ENCODE data around the gene EPHA3.

DNA sequence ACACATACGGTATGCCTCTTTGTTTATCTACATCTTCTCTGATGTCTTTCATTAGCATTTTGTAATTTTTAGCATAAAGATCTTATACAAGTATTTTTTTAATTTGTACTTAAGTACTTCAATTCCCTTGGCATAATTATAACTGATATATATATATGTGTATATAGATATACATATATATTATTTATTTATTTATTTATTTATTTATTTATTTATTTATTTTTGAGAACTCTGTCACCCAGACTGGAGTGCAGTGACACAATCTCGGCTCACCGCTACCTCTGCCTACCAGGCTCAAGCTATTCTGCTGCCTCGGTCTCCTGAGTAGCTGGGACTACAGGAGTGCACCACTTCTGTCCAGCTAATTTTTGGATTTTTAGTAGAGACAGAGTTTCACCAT is 382.7 kb downstream of the EPHA3 start:
- no peak for TF ChIP-seq CTCF (conservative IDR thresholded peaks at IDR 0.05)
- no peak for TF ChIP-seq ZFX (IDR thresholded peaks at IDR 0.05)

All from C4-2B (cell line).